HepG2 (cell line): ENCODE results near the gene HAP1. TPM values are rescaled to one million over a fixed set of nuclear protein-coding genes. Genes with fewer than 3 reads are reported as not detected.

ENCODE experiments used
- ATAC-seq: fragments of 200-7000 bp; cut with Tn5 transposase; 3 replicates; pipeline ENCODE4 v1.9.1; 2020; ENCODE audit warnings: mild to moderate bottlenecking, moderate library complexity
- BruUV-seq: library from RNA; stranded (reverse); fragments of 400-500 nt; replicated peaks from 2 replicates; lab custom pipeline; 2021; lab: Mats Ljungman, UMichigan
- CTCF ChIA-PET: fragments of 300-600 bp; formaldehyde crosslinking; extraction: SDS; loops from one replicate; lab custom pipeline; 2021; ENCODE audit warnings: low total read pairs, inconsistent platforms, low intra/inter-chr PET ratio; lab: Yijun Ruan, JAX
- POLR2A ChIA-PET: fragments of 350-600 bp; sonication (Branson Sonifier 250); formaldehyde crosslinking; loops from one replicate; lab custom pipeline; 2020; ENCODE audit warnings: antibody characterized with exemption, inconsistent platforms; lab: Yijun Ruan, JAX
- DNase-seq: peaks from one replicate; pipeline ENCODE4 v3.0.0-alpha.2; 2015; ENCODE audit warnings: low spot score
- FAIRE-seq: peaks from 3 replicates; lab custom pipeline; 2011; peaks lifted over from hg19 to GRCh38; lab: Jason Lieb, UNC
- H2AFZ ChIP-seq: one replicate; pipeline ENCODE4 v1.6.1; 2011; ENCODE audit warnings: low read length, inconsistent platforms
- H3K27ac ChIP-seq: fragments of 300-600 bp; 3 replicates; pipeline ENCODE4 v1.8.0; 2011; ENCODE audit warnings: mixed run types, mild to moderate bottlenecking, mixed read lengths, low read length, inconsistent platforms; ENCODE audit not compliant: insufficient read depth; ENCODE audit errors: extremely low read length
- H3K27me3 ChIP-seq, 2 experiments: fragments of 200-600 bp in 1 of 2; 2 replicates in 1 of 2; 3 replicates in 1 of 2; pipeline versions ENCODE4 v1.6.0 to v1.8.0; 2011; ENCODE audit warnings: low read length in 2 of 2, mild to moderate bottlenecking in 2 of 2, moderate library complexity in 2 of 2, inconsistent platforms in 1 of 2; ENCODE audit not compliant: insufficient read depth in 2 of 2, control insufficient read depth in 1 of 2
- H3K36me3 ChIP-seq, 2 experiments: fragments of 200-600 bp in 1 of 2; replicated peaks in 1 of 2; 2 replicates in 1 of 2; 3 replicates in 1 of 2; pipeline versions ENCODE4 v1.5.1 to v1.8.0; 2011; ENCODE audit warnings: low read length in 2 of 2, inconsistent platforms in 1 of 2; ENCODE audit not compliant: insufficient read depth in 2 of 2, control insufficient read depth in 1 of 2
- H3K4me1 ChIP-seq: 2 replicates; pipeline ENCODE4 v1.5.1; 2012; ENCODE audit warnings: low read length, inconsistent platforms; ENCODE audit not compliant: insufficient read depth
- H3K4me2 ChIP-seq: 2 replicates; pipeline ENCODE4 v1.6.0; 2011; ENCODE audit warnings: low read depth, low read length, inconsistent platforms
- H3K4me3 ChIP-seq, 3 experiments: fragments of 200-600 bp in 1 of 3; sonication (generic), shearing (Covaris generic) in 1 of 3; replicated peaks in 1 of 3; 2 replicates each; pipeline ENCODE4 v1.5.1; 2011 to 2016; ENCODE audit warnings: low read length in 3 of 3, inconsistent platforms in 2 of 3, low read depth in 2 of 3, mild to moderate bottlenecking in 2 of 3, control low read depth in 1 of 3, mixed read lengths in 1 of 3; ENCODE audit not compliant: insufficient read depth in 1 of 3
- H3K79me2 ChIP-seq: one replicate; pipeline ENCODE4 v1.6.1; 2011; ENCODE audit warnings: low read length, inconsistent platforms; ENCODE audit not compliant: insufficient read depth
- H3K9ac ChIP-seq: 2 replicates; pipeline ENCODE4 v1.6.0; 2011; ENCODE audit warnings: mild to moderate bottlenecking, low read depth, low read length, inconsistent platforms; ENCODE audit not compliant: insufficient read depth
- H3K9me3 ChIP-seq: 2 replicates; pipeline ENCODE4 v1.5.1; 2012; ENCODE audit warnings: mild to moderate bottlenecking, low read length
- H4K20me1 ChIP-seq: 2 replicates; pipeline ENCODE4 v1.6.0; 2011; ENCODE audit warnings: inconsistent platforms, mild to moderate bottlenecking, low read length, moderate library complexity; ENCODE audit not compliant: insufficient read depth
- BHLHE40 ChIP-seq: IDR thresholded peaks from 2 replicates; pipeline ENCODE4 v1.6.1; 2011; ENCODE audit warnings: low read length, improper control_type of control experiment
- PCBP1 ChIP-seq: fragments of 200-400 bp; formaldehyde crosslinking; IDR thresholded peaks from 2 replicates; pipeline ENCODE4 v1.6.1; 2017; ENCODE audit warnings: mild to moderate bottlenecking, low read depth, low read length, borderline replicate concordance
- RFX3 ChIP-seq: IDR thresholded peaks from 2 replicates; pipeline ENCODE4 v1.6.1; 2016; ENCODE audit warnings: missing biosample characterization, missing genetic modification reagents
- RNF219 ChIP-seq: sonication (generic); formaldehyde crosslinking; IDR thresholded peaks from 2 replicates; pipeline ENCODE4 v1.5.0; 2020; ENCODE audit warnings: mild to moderate bottlenecking, missing genetic modification reagents
- SMYD3 ChIP-seq: sonication (generic); formaldehyde crosslinking; IDR thresholded peaks from 2 replicates; pipeline ENCODE4 v1.8.1; 2023; ENCODE audit warnings: mild to moderate bottlenecking, missing genetic modification reagents
- SP5 ChIP-seq: IDR thresholded peaks from 2 replicates; pipeline ENCODE4 v1.6.1; 2016; ENCODE audit warnings: low read depth, borderline replicate concordance
- TAF15 ChIP-seq: fragments of 200-400 bp; formaldehyde crosslinking; IDR thresholded peaks from one replicate; pipeline ENCODE4 v1.6.1; 2018; ENCODE audit warnings: mild to moderate bottlenecking, low read depth, low read length; ENCODE audit not compliant: poor library complexity, severe bottlenecking
- TIGD3 ChIP-seq: sonication (generic); formaldehyde crosslinking; IDR thresholded peaks from 2 replicates; pipeline ENCODE4 v1.5.1; 2020; ENCODE audit warnings: mild to moderate bottlenecking, missing genetic modification reagents, borderline replicate concordance
- ZGPAT ChIP-seq: IDR thresholded peaks from 2 replicates; pipeline ENCODE4 v1.6.1; 2016; ENCODE audit warnings: mild to moderate bottlenecking
- ZNF207 ChIP-seq: fragments of 450-650 bp; IDR thresholded peaks from 2 replicates; pipeline ENCODE4 v1.6.1; 2016; ENCODE audit warnings: antibody characterized with exemption, borderline replicate concordance
- ZNF253 ChIP-seq: sonication (generic); formaldehyde crosslinking; IDR thresholded peaks from 2 replicates; pipeline ENCODE4 v1.8.0; 2022; ENCODE audit warnings: mild to moderate bottlenecking, missing genetic modification reagents, borderline replicate concordance
- ZNF256 ChIP-seq: sonication (generic); formaldehyde crosslinking; conservative IDR thresholded peaks from 2 replicates; pipeline ENCODE4 v1.4.0; 2020; ENCODE audit warnings: missing genetic modification reagents
- ZNF616 ChIP-seq: sonication (generic); formaldehyde crosslinking; IDR thresholded peaks from 2 replicates; pipeline ENCODE4 v1.5.0; 2020; ENCODE audit warnings: low read depth, mild to moderate bottlenecking, missing genetic modification reagents
- ZNF850 ChIP-seq: sonication (generic); formaldehyde crosslinking; conservative IDR thresholded peaks from 2 replicates; pipeline ENCODE4 v1.9.0; 2021; ENCODE audit warnings: mild to moderate bottlenecking, missing genetic modification reagents
- WGBS: methylation state at CpG from one replicate; pipeline ENCODE4 v1.1.6; 2017; ENCODE audit warnings: low lambda C conversion rate; 5-methylcytosine and 5-hydroxymethylcytosine counted together
- in situ Hi-C: cut with HindIII; loops from 2 replicates; pipeline ENCODE4 v1.10.0; 2017; ENCODE audit warnings: low pct_unique_long_range_greater_than_20kb; ENCODE audit not compliant: extremely low pct_ligation_motif_present
- intact Hi-C: fragments of 100-400 bp; cut with micrococcal nuclease; formaldehyde crosslinking; loops from one replicate; pipeline ENCODE4 v1.10.0; 2022; ENCODE audit not compliant: unreplicated experiment
- polyA plus RNA-seq, 8 experiments: library from polyadenylated mRNA; depleted of rRNA in 3 of 8; stranded (reverse) in 7 of 8; unstranded in 1 of 8; fragments of >200 nt; fragmentation: Illumina TruSeq in 4 of 8; extraction: Trizol in 4 of 8; gene quantifications; 2 replicates each; pipeline versions ENCODE4 v1.2.1 to v1.2.3, GENCODE V29; 2011 to 2016; ENCODE audit warnings: low read depth in 4 of 8, missing spikeins in 1 of 8, mixed read lengths in 1 of 8; ENCODE audit not compliant: insufficient read depth in 1 of 8
- total RNA-seq, 5 experiments: library from RNA; depleted of rRNA; stranded (reverse); fragments of >200 nt; fragmentation: Illumina TruSeq; extraction: Trizol; gene quantifications; 2 replicates each; pipeline ENCODE4 v1.2.3, GENCODE V29; 2016; ENCODE audit warnings: low read depth in 1 of 5
- TF ChIP-seq, protein P1 (sequence below): sonication (generic); formaldehyde crosslinking; IDR thresholded peaks from 2 replicates; pipeline ENCODE4 v1.4.0; 2020; ENCODE audit warnings: missing genetic modification reagents

HAP1 gene
- total and polyA plus RNA-seq, 2 of the 13 experiments (the other 11 are each of a cell fraction or from before 2014, with no cell fraction given): 0.07 TPM

- FAIRE-seq: no peak
- no peaks in the 10 kb centered on the region for H3K79me2 ChIP-seq
- no peak overlapping the region for H3K4me2 ChIP-seq
- peaks cover 9 to 44% of the 10 kb centered on the region in 2 experiments; a peak in 3 of 5 replicates for H3K27me3 ChIP-seq
- ATAC-seq: no peak
- no peak for TF ChIP-seq SMYD3
- TF ChIP-seq PCBP1: no peak
- TF ChIP-seq TAF15: no peak
- TF ChIP-seq RFX3: no peak
- no peak for TF ChIP-seq TIGD3 (CRISPR knock-in tag)
- no peak for TF ChIP-seq ZNF256 (CRISPR knock-in tag)
- TF ChIP-seq ZNF616: no peak
- TF ChIP-seq BHLHE40: no peak
- no peak for TF ChIP-seq ZNF253
- no peak for TF ChIP-seq ZGPAT
- no peak for TF ChIP-seq ZNF850 (CRISPR knock-in tag)
- no peak for TF ChIP-seq ZNF207
- TF ChIP-seq RNF219: no peak
- TF ChIP-seq, protein P1, sequence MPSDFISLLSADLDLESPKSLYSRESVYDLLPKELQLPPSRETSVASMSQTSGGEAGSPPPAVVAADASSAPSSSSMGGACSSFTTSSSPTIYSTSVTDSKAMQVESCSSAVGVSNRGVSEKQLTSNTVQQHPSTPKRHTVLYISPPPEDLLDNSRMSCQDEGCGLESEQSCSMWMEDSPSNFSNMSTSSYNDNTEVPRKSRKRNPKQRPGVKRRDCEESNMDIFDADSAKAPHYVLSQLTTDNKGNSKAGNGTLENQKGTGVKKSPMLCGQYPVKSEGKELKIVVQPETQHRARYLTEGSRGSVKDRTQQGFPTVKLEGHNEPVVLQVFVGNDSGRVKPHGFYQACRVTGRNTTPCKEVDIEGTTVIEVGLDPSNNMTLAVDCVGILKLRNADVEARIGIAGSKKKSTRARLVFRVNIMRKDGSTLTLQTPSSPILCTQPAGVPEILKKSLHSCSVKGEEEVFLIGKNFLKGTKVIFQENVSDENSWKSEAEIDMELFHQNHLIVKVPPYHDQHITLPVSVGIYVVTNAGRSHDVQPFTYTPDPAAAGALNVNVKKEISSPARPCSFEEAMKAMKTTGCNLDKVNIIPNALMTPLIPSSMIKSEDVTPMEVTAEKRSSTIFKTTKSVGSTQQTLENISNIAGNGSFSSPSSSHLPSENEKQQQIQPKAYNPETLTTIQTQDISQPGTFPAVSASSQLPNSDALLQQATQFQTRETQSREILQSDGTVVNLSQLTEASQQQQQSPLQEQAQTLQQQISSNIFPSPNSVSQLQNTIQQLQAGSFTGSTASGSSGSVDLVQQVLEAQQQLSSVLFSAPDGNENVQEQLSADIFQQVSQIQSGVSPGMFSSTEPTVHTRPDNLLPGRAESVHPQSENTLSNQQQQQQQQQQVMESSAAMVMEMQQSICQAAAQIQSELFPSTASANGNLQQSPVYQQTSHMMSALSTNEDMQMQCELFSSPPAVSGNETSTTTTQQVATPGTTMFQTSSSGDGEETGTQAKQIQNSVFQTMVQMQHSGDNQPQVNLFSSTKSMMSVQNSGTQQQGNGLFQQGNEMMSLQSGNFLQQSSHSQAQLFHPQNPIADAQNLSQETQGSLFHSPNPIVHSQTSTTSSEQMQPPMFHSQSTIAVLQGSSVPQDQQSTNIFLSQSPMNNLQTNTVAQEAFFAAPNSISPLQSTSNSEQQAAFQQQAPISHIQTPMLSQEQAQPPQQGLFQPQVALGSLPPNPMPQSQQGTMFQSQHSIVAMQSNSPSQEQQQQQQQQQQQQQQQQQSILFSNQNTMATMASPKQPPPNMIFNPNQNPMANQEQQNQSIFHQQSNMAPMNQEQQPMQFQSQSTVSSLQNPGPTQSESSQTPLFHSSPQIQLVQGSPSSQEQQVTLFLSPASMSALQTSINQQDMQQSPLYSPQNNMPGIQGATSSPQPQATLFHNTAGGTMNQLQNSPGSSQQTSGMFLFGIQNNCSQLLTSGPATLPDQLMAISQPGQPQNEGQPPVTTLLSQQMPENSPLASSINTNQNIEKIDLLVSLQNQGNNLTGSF: no peak
- no peak for TF ChIP-seq SP5 (CRISPR knock-in tag)
- 0 out of 2 replicates have a peak, but pooled peaks cover 8% of the 10 kb centered on the region for H3K4me1 ChIP-seq
- no peak overlapping the region for H3K27ac ChIP-seq
- no TSS peak for BruUV-seq
- no peaks in the 10 kb centered on the region for H3K36me3 ChIP-seq
- H3K9ac ChIP-seq: no peak overlapping the region
- intact Hi-C loops (no loop called here), in situ Hi-C loops (no loop called here)
- H2AFZ ChIP-seq: no peak overlapping the region
- no peak overlapping the region for H3K4me3 ChIP-seq
- ChIA-PET POLR2A (interaction anchor here (1.7 kb wide), 1 partner anchor 29 kb away, joined by 5 read pairs; no protein-coding TSS in a partner anchor), CTCF (no interaction called here)
- no peaks in the 10 kb centered on the region for H3K9me3 ChIP-seq
- 5% methylated on average over 4 of the region's 5 CpGs for WGBS
- H4K20me1 ChIP-seq: no peaks in the 10 kb centered on the region
- no peak for DNase-seq
These were observed 16.2 kb downstream of the HAP1 start for GRCh38 chr17:41718287-41718645.
